ENCODE data around the gene SFMBT1.

SFMBT1 gene

GRCh38 chr3:53083949-53084309, 38.1 kb upstream of the SFMBT1 start:
- DNase-seq (ENCODE audit: extremely low read depth, low read depth), result no peak
- TF ChIP-seq CTCF (IDR thresholded peaks at IDR 0.05; ENCODE audit: low read depth, low read length), result no peak

DNA sequence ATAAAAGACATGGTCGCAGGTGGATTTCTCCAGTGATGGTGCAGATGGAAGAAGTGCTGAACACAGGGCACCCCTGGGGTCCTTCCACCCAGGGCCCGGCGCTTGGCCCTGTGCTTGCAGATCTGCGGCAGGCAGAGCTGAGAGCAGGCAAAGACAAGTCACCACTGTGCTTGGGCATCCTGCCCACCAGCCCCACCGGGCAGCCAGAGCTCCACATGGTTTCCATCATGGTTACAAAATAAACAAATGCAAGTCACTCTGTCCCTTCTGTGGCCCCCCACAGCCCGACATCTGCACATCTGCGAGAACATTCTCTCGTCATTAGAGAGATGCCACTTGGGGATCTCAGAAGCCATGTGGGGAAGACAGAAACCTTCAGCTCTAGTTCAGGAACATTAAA, 37.6 kb upstream of the SFMBT1 start:
- no peak for TF ChIP-seq CTCF (IDR thresholded peaks at IDR 0.05; ENCODE audit: low read depth, low read length)
- peak; percentile 59 for DNase-seq (ENCODE audit: extremely low read depth, low read depth)

GRCh38 chr3:53082736-53083135, 36.9 kb upstream of the SFMBT1 start:
- no peak for TF ChIP-seq CTCF (IDR thresholded peaks at IDR 0.05; ENCODE audit: low read depth, low read length)
- no peak for DNase-seq (ENCODE audit: extremely low read depth, low read depth)

- TF ChIP-seq CTCF (IDR thresholded peaks at IDR 0.05; ENCODE audit: low read depth, low read length), result no peak
- DNase-seq (ENCODE audit: extremely low read depth, low read depth), result no peak
Observed at GRCh38 chr3:53081318-53081717, 35.4 kb upstream of the SFMBT1 start.

DNA sequence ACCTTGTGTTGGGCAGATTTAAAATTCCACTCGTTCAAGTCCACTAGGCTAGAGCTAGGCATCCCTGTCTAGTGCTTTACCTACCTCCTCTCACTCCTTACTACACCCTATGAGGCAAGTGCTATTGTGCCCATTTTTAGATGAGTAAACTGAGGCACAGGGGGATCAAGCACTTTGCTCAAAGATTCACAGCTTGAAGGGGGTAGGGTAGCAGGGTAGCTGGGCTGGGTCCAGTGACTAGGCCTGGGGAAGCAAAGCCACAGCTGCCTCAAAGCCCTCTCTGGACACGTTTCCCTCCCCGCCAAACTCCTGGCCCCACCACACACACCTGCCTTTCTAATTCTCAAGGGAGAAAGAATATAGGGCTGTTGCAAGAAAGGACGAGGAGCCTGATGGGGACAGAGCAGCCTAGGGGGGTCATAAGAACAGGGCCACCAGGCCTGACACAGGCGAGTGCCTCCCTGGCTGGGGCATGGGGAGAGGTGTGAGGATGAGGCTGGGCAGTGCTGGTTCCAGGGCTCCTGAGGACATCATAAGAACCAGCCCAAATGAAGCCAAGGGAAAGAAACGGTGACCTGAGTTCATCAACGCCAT, 34.8 kb upstream of the SFMBT1 start:
- no peak for TF ChIP-seq CTCF (IDR thresholded peaks at IDR 0.05; ENCODE audit: low read depth, low read length)
- DNase-seq (ENCODE audit: extremely low read depth, low read depth), result no peak

GRCh38 chr3:53079791-53080555, 34.1 kb upstream of the SFMBT1 start:
- DNase-seq (ENCODE audit: extremely low read depth, low read depth), result no peak
- TF ChIP-seq CTCF (IDR thresholded peaks at IDR 0.05; ENCODE audit: low read depth, low read length), result no peak

DNA sequence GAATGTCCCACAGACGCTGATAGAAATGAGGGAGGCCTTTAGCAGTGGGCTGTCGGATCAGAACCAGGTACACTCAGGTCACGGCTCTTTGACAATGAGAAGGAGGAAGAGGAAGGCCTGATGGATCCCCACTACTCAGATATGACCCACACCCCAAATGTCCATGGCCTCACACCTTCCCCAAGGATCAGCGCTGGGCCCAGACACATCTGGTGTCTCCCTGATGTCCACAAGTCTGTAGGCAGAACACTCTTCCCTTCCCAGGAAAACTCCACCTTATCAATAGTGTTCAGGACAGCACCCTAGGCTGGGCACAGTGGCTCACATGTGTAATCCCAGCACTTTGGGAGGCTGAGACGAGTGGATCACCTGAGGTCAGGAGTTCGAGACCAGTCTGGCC, 33.3 kb upstream of the SFMBT1 start:
- DNase-seq (ENCODE audit: extremely low read depth, low read depth), result no peak
- TF ChIP-seq CTCF (IDR thresholded peaks at IDR 0.05; ENCODE audit: low read depth, low read length), result no peak
